Right lobe of liver (tissue), 4 donors: Measurements from ENCODE around the gene PDE6G.

ENCODE experiments used
- CTCF ChIP-seq, 4 donors: fragments of 200-600 bp in 3 of 4; fragments of 450-650 bp in 1 of 4; IDR thresholded peaks; one replicate each; pipeline versions ENCODE4 v1.5.1 to v1.8.0; 2016 to 2022; ENCODE audit warnings: antibody characterized with exemption in 4 of 4, mild to moderate bottlenecking in 2 of 4
- POLR2A ChIP-seq: fragments of 450-650 bp; IDR thresholded peaks from one replicate; pipeline ENCODE4 v1.6.1; 2017; ENCODE audit warnings: antibody characterized with exemption, mild to moderate bottlenecking
- donor health status: DM: no; HTN: no; CAD: no.
- donor health status: DM: no; HTN: no; CAD: no.
- donor health status: DM: no; HTN: yes; CAD: no.

GRCh38 chr17:81690549-81690948 lies 34.2 kb upstream of the PDE6G start:
- TF ChIP-seq CTCF (IDR thresholded peaks at IDR 0.05) (no peak), POLR2A (no peak)
